ENCODE results near the gene EREG.

The EREG gene

DNA sequence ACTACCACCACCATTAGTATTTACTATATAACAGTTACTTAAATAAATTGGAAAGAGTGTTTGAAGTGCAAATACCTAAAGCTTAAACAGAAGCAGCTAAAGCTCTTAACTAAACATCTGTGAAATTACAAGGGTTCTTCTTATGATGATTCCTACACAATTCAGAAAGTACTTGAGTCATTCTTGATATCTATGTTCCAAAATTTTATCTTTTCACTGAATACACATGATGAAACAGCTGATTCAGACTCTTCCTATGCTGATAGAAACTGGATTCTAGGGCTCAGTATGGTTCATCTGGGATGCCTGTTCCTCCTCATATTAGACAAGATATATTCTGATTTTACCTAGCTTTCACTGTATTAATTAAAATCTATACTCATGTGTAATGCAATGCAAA is 13.6 kb downstream of the EREG start (continued):
- TF ChIP-seq, protein P1, sequence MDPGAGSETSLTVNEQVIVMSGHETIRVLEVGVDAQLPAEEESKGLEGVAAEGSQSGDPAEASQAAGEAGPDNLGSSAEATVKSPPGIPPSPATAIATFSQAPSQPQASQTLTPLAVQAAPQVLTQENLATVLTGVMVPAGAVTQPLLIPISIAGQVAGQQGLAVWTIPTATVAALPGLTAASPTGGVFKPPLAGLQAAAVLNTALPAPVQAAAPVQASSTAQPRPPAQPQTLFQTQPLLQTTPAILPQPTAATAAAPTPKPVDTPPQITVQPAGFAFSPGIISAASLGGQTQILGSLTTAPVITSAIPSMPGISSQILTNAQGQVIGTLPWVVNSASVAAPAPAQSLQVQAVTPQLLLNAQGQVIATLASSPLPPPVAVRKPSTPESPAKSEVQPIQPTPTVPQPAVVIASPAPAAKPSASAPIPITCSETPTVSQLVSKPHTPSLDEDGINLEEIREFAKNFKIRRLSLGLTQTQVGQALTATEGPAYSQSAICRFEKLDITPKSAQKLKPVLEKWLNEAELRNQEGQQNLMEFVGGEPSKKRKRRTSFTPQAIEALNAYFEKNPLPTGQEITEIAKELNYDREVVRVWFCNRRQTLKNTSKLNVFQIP (CRISPR knock-in tag; IDR thresholded peaks at IDR 0.05; ENCODE audit: borderline replicate concordance, low read depth), result no peak
- TF ChIP-seq ESRRG (CRISPR knock-in tag; IDR thresholded peaks at IDR 0.05), result no peak
- no peak for TF ChIP-seq ZNF8 (CRISPR knock-in tag; IDR thresholded peaks at IDR 0.05)
- TF ChIP-seq, protein P2, sequence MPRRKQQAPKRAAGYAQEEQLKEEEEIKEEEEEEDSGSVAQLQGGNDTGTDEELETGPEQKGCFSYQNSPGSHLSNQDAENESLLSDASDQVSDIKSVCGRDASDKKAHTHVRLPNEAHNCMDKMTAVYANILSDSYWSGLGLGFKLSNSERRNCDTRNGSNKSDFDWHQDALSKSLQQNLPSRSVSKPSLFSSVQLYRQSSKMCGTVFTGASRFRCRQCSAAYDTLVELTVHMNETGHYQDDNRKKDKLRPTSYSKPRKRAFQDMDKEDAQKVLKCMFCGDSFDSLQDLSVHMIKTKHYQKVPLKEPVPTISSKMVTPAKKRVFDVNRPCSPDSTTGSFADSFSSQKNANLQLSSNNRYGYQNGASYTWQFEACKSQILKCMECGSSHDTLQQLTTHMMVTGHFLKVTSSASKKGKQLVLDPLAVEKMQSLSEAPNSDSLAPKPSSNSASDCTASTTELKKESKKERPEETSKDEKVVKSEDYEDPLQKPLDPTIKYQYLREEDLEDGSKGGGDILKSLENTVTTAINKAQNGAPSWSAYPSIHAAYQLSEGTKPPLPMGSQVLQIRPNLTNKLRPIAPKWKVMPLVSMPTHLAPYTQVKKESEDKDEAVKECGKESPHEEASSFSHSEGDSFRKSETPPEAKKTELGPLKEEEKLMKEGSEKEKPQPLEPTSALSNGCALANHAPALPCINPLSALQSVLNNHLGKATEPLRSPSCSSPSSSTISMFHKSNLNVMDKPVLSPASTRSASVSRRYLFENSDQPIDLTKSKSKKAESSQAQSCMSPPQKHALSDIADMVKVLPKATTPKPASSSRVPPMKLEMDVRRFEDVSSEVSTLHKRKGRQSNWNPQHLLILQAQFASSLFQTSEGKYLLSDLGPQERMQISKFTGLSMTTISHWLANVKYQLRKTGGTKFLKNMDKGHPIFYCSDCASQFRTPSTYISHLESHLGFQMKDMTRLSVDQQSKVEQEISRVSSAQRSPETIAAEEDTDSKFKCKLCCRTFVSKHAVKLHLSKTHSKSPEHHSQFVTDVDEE (CRISPR knock-in tag; IDR thresholded peaks at IDR 0.05), result no peak
- TF ChIP-seq GLIS3 (CRISPR knock-in tag; IDR thresholded peaks at IDR 0.05), result no peak
- no peak for TF ChIP-seq ISL1 (CRISPR knock-in tag; IDR thresholded peaks at IDR 0.05)
- TF ChIP-seq CSDC2 (CRISPR knock-in tag; IDR thresholded peaks at IDR 0.05), result no peak
- no peak for TF ChIP-seq ZNF70 (CRISPR knock-in tag; IDR thresholded peaks at IDR 0.05)

DNA sequence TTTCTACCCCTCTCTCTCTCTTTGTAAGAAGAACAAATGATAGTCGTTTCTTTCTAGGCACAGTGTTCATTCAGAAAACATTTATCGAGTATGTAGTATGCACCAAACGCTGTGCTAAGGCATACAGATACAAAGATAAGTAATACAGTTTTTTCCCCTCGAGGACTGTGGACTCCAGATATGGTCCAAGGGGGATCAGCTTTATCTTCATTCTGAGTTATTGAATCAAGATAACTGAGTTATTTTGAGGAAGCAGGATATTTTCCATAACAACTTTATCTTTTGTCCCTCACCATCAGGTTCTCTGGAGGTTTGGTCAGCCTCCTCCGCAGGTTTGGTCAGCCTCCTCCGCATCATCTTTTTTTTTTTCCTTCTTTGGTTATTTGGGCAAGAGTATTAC is 15.0 kb downstream of the EREG start:
- ATAC-seq, result no peak
- TF ChIP-seq ISL1 (CRISPR knock-in tag; IDR thresholded peaks at IDR 0.05) (no peak), OSR1 (CRISPR knock-in tag; IDR thresholded peaks at IDR 0.05) (no peak), ZFP3 (CRISPR knock-in tag; IDR thresholded peaks at IDR 0.05) (no peak), ZNF70 (CRISPR knock-in tag; IDR thresholded peaks at IDR 0.05) (no peak), ARNTL (CRISPR knock-in tag; IDR thresholded peaks at IDR 0.05; ENCODE audit: borderline replicate concordance, low read depth) (no peak), ZNF565 (CRISPR knock-in tag; conservative IDR thresholded peaks at IDR 0.05; ENCODE audit: low read depth) (no peak), GLIS3 (CRISPR knock-in tag; IDR thresholded peaks at IDR 0.05) (no peak), ZC3H10 (CRISPR knock-in tag; IDR thresholded peaks at IDR 0.05) (no peak), ZNF8 (CRISPR knock-in tag; IDR thresholded peaks at IDR 0.05) (no peak)
- TF ChIP-seq, protein P2 (CRISPR knock-in tag; IDR thresholded peaks at IDR 0.05), result no peak
- TF ChIP-seq, protein P3, sequence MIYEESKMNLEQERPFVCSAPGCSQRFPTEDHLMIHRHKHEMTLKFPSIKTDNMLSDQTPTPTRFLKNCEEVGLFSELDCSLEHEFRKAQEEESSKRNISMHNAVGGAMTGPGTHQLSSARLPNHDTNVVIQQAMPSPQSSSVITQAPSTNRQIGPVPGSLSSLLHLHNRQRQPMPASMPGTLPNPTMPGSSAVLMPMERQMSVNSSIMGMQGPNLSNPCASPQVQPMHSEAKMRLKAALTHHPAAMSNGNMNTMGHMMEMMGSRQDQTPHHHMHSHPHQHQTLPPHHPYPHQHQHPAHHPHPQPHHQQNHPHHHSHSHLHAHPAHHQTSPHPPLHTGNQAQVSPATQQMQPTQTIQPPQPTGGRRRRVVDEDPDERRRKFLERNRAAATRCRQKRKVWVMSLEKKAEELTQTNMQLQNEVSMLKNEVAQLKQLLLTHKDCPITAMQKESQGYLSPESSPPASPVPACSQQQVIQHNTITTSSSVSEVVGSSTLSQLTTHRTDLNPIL (CRISPR knock-in tag; IDR thresholded peaks at IDR 0.05; ENCODE audit: low read depth), result no peak
- TF ChIP-seq, protein P4, sequence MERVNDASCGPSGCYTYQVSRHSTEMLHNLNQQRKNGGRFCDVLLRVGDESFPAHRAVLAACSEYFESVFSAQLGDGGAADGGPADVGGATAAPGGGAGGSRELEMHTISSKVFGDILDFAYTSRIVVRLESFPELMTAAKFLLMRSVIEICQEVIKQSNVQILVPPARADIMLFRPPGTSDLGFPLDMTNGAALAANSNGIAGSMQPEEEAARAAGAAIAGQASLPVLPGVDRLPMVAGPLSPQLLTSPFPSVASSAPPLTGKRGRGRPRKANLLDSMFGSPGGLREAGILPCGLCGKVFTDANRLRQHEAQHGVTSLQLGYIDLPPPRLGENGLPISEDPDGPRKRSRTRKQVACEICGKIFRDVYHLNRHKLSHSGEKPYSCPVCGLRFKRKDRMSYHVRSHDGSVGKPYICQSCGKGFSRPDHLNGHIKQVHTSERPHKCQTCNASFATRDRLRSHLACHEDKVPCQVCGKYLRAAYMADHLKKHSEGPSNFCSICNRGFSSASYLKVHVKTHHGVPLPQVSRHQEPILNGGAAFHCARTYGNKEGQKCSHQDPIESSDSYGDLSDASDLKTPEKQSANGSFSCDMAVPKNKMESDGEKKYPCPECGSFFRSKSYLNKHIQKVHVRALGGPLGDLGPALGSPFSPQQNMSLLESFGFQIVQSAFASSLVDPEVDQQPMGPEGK (CRISPR knock-in tag; IDR thresholded peaks at IDR 0.05; ENCODE audit: borderline replicate concordance), result no peak

DNA sequence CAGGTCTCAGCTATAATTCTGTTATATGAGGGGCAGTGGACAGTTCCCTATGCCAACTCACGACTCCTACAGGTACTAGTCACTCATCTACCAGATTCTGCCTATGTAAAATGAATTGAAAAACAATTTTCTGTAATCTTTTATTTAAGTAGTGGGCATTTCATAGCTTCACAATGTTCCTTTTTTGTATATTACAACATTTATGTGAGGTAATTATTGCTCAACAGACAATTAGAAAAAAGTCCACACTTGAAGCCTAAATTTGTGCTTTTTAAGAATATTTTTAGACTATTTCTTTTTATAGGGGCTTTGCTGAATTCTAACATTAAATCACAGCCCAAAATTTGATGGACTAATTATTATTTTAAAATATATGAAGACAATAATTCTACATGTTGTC is 20.4 kb downstream of the EREG start:
- TF ChIP-seq ESRRG (CRISPR knock-in tag; IDR thresholded peaks at IDR 0.05), result no peak
- no peak for ATAC-seq

DNA sequence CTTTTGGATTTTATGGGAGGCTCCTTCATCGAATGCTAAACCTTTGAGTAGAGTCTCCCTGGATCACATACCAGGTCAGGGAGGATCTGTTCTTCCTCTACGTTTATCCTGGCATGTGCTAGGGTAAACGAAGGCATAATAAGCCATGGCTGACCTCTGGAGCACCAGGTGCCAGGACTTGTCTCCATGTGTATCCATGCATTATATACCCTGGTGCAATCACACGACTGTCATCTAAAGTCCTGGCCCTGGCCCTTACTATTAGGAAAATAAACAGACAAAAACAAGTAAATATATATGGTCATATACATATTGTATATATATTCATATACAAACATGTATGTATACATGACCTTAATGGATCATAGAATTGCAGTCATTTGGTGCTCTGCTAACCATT is 21.2 kb downstream of the EREG start:
- no peak for ATAC-seq
- no peak for TF ChIP-seq BACH2 (CRISPR knock-in tag; IDR thresholded peaks at IDR 0.05; ENCODE audit: borderline replicate concordance)
- no peak for TF ChIP-seq TCF4 (CRISPR knock-in tag; IDR thresholded peaks at IDR 0.05; ENCODE audit: borderline replicate concordance)
- TF ChIP-seq, protein P1 (CRISPR knock-in tag; IDR thresholded peaks at IDR 0.05; ENCODE audit: borderline replicate concordance, low read depth), result no peak
- no peak for TF ChIP-seq TOX (CRISPR knock-in tag; IDR thresholded peaks at IDR 0.05; ENCODE audit: borderline replicate concordance)

All from SK-N-SH treated with all-trans-retinoic acid at 6 μM for 48 hours (cell line).